Measurements from ENCODE around the gene WASF2.

GRCh38 chr1:27380766-27381733 lies 108.9 kb downstream of the WASF2 start:
- no peak for TF ChIP-seq CTCF (IDR thresholded peaks at IDR 0.05)
- TF ChIP-seq POLR2A (IDR thresholded peaks at IDR 0.05) = no peak
